GM10847 (cell line): Measurements from ENCODE around the gene CFDP1.

Experiments
- POLR2A ChIP-seq: IDR thresholded peaks from 2 replicates; pipeline ENCODE4 v1.6.1; 2011; ENCODE audit not compliant: insufficient read length; ENCODE audit errors: extremely low read depth

Gene CFDP1

DNA sequence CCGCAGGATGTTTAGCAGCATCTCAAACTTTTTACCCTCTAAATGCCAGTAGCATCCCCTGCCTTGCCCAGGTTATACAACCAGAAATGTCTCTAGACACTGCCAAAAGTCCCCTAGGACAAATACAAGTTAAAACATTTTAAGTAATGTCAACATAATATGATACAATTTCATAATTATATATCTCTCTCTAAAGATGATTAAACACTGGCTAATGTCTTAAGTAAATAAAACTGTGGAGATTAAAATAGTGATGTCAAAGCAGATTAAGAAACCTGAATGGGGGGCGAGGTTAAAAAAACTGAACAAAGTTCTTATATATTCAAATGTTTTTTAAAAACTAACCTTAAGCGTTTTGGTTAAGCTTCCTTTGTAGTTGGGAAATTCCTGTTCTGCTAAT is 62.1 kb downstream of the CFDP1 start:
- TF ChIP-seq POLR2A, result no peak

DNA sequence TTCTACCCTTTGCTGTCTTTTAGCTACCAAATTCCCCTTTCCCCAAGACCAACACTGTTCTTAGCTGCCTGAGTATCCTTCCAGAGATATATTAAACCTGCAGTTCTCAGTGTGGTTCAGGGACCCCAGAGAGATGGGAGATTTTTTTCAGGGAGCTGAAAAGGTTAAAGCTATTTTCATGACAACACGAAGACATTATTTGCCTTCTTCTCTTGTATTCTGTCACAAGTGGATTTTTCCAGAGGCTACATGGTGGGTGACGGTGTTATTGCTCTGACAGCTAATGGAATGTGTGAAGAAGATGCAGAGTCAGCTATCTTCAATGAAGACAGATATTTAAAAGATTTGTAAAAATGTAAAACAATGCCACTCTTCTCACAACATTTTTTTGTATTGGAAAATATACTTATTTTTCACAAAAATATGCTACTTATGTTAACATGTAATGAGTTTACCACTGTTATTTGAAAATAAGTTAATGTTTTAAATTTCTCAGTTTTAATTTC is 69.0 kb downstream of the CFDP1 start:
- TF ChIP-seq POLR2A, result no peak

DNA sequence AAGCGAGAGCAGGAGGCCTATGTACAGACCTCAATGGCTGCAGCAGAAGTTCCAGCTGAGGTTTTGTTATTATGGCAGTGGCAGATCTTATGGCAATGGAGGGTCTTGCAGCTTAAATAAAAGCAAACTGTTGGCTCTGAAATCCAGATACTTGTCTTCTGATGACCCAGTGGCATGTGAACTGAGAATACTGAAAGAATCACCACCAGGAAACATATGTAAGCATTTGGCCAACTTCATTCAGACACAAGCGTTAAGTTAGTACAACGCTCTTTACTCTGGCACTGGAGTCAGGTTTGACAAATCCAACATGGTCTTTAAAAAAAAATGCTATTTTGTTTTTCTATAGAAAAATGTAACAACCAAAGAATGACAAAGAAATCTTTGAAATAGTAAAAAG is 70.5 kb downstream of the CFDP1 start:
- TF ChIP-seq POLR2A, result no peak

DNA sequence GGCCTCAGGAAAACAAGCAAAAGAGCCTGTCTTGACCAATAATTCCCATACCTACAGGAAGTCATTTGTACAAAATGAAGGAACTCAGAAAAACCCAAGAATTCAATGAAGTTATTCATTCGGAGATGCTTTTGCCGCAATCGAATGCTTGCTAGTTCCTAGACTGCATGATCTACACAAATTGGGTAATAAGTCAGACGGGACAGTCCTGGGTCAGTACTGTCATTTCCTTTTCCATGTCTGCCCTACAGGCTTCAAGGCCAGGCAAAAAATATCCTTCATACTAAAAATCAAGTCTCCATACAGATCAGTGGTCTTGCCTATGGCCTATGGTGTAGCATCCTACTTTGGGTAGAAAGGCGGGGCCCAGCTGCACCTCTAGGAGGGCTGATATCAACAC is 71.4 kb downstream of the CFDP1 start:
- no peak for TF ChIP-seq POLR2A

DNA sequence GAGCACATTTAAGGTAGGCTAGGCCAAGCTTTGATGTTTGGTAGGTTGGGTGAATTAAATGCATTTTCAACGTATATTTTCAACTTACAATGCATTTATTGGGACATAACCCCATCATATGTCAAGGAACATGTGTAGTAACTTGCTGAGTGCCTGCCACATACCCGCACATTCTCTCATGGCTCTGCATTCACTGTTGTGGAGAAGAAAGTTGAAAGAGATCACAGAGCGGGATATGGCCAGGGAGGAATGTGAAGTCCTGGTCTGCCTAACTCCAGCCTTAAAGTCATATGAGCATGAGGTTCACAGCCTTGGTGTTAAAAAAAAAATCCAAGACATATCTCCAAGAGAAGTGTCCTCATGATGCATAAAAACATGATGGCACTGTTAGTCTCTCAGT is 79.1 kb downstream of the CFDP1 start:
- TF ChIP-seq POLR2A, result no peak

DNA sequence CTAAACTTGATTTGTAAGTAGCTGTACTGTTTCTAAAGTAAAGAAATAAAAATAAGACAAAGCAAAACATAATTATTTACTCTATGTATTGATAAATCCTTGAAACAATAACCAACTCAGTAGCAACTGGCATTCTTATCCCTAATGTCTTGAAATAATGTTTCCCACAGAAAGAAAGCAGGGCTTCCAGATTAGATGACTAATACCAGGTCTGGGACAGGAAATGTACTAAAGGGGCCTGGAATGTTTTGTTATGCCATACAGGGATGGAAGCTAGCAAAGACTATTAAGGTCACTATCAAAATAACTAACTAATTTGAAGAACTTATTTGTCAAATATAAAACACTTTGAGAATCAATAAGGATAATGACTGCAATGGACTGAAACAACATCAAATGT is 82.1 kb downstream of the CFDP1 start:
- no peak for TF ChIP-seq POLR2A

DNA sequence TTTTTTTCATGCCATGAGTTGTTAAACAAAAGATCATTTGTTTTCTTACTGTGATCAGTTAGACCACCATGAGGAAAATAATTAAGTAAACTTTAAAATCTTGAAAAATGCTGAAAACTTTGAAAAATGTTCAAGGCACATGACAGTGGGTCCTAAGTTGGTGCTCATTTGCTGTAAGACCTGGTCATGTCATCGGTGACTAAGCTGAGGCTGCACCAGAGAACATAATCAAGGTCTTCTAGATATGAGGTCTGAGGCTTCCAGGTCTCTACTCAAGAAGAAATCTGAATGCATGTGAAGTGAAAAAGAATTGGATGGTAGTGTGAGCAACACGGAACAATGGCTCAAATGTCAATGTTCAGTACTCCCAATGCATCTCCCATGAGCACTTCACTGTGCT is 87.6 kb downstream of the CFDP1 start:
- TF ChIP-seq POLR2A, result no peak

DNA sequence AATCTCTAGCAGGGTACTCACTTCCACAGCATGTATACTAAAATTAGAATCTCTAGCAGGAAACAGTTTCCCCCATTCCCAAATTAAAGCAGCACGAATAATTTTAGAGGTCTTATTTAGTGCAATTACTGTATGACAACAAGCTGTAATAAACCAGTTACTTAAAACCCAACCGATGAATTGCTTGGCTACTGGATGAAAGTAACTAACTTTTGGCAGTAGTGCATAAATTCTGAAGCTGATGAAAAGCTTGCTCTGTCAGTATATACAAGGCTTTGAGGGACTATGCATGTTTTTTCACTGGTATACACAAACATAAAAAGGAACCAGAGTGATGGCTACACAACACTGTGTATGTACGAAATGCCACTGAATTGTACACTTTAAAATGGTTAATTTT is 89.4 kb downstream of the CFDP1 start:
- TF ChIP-seq POLR2A, result no peak

DNA sequence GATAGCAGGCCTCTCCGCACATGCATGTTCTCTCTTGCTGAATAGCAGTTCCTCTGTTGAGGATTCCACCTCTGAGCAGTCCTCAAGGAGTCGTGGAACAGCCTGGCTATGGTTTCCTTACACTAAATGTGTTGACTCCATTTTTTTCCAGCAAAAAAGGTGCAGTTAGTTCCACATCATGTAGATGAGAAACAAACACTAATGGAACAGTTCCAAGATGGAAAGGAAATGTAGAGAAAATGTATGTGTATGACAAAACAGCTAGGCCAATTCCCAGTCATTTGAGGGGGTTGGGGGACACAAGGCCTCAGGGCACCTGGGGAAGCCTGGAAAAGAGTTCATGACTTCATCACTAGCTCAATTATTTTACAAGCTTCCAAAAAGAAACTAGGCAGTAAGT is 90.0 kb downstream of the CFDP1 start:
- TF ChIP-seq POLR2A, result no peak

DNA sequence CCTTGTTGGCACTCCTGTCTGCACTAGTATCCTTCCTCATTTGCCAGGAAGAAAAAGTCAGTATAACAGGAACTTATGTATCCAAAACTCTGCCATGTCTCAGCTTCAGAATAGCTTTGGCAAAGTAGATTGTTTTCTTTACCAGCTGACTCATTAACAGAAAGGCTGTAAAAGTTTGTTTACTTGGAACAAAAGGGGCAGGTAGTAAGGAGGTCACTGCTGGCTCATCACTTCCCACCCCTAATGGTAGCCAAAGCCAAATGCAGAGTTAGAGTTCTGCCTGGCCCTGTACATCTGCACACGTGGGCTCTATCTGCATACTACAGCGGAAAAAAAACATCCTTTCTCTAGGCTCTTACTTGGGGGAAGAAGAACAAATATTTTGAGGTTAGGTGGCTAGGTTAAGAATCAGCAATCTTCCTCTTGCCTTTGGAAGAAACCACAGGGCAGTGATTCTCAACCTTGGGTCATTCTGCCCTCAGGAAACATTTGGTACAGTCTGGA is 90.9 kb downstream of the CFDP1 start:
- no peak for TF ChIP-seq POLR2A

DNA sequence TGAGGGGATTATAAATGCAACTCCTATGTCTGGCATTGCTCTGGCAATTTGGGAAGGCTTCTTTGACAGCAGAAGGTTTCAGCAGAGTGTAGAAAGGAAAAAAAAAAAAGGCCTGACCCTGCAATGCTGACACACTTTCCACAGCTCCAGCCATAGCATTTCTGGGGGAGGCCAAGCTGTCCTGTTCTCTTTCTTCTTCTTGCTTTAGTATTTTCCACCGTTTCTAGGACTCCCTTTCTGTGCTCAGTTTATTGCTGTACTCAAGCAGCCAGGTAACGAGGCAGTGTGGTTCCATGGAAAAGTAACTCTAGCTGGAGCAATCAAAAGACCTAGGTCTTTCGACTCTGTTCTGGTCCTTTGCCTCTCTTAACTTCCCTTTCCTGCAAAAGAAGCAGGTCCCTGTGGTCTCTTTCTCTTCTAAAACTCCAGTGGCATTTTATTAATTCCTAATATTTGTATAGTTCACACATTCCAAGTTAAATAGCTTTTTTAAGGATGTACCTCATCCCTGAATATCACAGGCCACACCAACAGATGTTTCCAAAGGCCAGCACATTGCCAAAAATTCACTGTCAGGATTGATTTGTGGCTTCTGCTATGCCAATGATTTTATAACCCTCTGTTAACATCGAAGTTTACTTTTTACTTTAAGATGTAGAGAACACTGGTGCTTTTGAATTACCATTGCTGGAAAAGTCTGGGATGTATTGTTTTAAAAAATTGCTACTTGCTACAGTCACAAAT is 91.6 kb downstream of the CFDP1 start:
- TF ChIP-seq POLR2A, result no peak

DNA sequence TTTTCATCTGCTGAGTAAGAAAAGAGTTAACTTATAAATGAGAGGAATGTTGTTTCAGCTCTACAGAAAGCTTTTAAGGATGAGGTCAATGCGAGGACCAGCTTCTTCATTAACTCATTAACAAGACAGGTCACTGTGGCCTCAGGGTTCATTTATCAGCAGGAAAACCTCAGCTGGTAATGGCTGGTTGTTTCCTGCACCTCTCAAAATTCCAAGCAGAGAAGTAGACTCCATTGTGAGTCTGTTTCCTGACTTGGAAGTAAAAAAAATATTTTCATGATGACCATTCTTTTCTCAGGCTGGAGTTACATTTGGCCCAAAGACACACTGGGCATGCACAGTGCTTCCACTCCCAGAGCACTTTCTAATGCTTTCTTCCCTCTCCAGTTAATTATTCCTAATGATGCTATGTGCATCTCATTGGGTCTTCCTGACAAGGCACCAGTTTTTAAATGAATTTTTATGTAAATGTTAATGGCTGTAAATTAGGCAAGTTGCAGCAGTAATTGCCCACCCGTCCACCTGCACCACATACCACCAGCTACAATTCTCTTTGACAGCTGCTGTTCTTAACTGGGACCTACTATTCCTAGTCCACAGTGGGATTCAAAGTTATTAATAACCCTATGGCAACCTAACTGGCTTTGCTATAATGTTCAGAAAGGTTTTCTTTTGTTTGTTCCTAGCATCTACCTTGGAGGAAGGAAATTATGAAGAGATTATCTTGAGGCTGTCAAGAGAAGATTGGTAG is 92.4 kb downstream of the CFDP1 start:
- no peak for TF ChIP-seq POLR2A

DNA sequence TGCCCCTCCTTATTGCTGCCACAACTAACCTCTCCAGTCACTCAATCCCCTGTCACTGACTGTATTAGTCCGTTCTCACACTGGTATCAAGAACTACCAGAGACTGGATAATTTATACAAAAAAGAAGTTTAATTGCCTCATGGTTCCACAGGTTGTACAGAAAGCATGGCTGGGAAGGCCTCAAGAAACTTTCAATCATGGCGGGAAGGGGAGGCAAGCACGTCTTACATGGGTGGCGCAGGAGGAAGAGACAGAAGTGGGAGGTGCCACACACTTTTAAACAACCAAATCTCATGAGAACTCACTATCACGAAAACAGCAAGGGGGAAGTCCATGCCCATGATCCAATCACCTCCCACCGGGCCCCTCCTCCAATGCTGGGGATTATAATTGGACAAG is 95.9 kb downstream of the CFDP1 start:
- no peak for TF ChIP-seq POLR2A

DNA sequence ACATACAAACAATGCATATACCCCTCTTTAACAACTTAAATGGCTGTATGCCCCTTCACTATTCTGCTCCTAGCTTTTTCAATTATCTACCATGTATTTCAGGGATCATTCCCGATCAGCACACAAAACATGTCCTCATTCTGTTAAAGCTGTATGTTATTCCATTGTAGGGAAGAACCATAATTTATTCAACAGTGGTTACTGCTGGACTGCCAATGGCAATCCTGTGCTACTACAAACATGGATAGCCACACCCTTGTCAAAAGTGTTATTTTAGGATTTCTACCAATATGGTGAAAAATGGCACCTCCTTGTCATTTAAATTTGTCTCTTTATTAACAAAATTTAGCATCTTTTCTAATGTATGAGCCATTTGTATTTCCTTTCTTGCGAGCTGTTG is 96.8 kb downstream of the CFDP1 start:
- no peak for TF ChIP-seq POLR2A

DNA sequence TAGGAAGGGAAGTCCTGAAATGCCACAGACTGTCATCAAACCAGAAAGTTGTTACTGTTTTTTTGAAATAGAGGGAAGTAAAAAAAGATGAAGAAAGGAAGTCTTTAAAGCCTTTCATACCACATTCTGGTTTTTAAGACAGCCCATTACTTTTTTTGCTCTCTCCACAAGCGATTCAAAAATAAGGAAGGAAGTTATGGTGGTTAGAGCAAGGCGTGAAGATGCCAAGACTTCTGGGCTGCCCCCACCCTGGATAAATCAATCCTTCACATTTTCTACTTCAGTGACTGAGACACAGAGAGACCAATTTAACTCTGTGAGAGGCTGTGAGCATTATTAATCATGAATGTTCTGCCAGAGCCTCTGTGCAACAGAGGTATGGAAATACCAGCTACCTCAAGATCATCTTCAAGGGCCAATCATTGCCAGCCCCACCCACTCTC is 99.6 kb downstream of the CFDP1 start:
- TF ChIP-seq POLR2A, result no peak

DNA sequence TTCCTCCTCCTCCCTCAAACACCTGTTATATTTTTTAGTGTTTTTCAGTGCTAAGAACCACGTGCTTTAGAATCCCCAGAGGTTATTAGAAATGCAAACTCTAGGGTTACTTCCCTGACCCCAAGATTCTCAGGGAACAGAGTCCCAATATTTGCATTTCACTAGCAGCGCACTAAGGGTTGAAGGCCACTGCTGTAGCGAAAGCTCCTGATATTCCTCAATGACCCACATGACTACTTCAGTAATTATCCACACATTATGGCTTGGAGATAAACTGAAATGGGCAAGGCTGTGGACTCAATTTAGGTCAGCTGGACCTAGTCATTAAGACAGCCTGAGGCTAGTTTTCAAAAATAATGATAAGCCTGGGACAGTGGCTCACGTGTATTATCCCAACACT is 103.4 kb downstream of the CFDP1 start:
- no peak for TF ChIP-seq POLR2A
